Mucosa of stomach (tissue), 1 donor: ENCODE results near the gene NFAM1.

Experiments
- H3K27me3 ChIP-seq: one replicate; pipeline ENCODE4 v1.7.0; 2013; ENCODE audit warnings: mild to moderate bottlenecking, low read length; ENCODE audit not compliant: control insufficient read depth, insufficient read depth
- H3K36me3 ChIP-seq: one replicate; pipeline ENCODE4 v1.7.0; 2013; ENCODE audit warnings: low read length; ENCODE audit not compliant: control insufficient read depth, insufficient read depth
- H3K4me1 ChIP-seq: one replicate; pipeline ENCODE4 v1.7.0; 2013; ENCODE audit warnings: mild to moderate bottlenecking, low read length; ENCODE audit not compliant: control insufficient read depth, insufficient read depth
- H3K4me3 ChIP-seq: one replicate; pipeline ENCODE4 v1.7.0; 2013; ENCODE audit warnings: low read length
- H3K9ac ChIP-seq: one replicate; pipeline ENCODE4 v1.7.0; 2013; ENCODE audit warnings: mild to moderate bottlenecking, low read length, moderate library complexity
- H3K9me3 ChIP-seq: one replicate; pipeline ENCODE4 v1.7.0; 2013; ENCODE audit warnings: mild to moderate bottlenecking, low read length, moderate library complexity; ENCODE audit not compliant: control insufficient read depth
- donor health status: Pancreatic carcinoma.

Gene NFAM1

GRCh38 chr22:42357634-42358296 lies 74.4 kb downstream of the NFAM1 start:
- Histone ChIP-seq H3K27me3 (peaks cover 6% of the 10 kb centered on the region), H3K36me3 (no peaks in the 10 kb centered on the region), H3K4me1 (peaks cover 11% of the 10 kb centered on the region), H3K4me3 (no peak overlapping the region), H3K9ac (no peak overlapping the region), H3K9me3 (no peaks in the 10 kb centered on the region)

DNA sequence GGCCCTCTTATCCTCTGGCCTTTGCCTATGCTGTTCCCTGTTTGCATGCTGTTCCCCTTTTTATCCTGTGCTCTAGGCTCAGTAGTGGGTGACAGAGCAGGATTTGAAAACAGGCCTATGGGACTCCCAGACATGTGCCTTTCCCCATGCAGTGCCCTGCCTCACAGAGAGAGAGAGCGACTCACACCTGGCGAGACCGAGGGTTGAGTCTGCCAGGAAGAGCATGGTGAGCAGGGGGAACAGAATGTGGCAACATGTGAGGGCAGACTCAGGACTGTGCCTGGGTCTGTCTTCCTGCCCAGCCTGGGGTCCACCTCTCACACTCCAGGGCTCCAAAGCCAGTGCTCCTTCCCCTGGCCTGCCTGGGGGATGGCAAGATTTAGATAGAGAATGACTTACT lies 75.0 kb downstream of the NFAM1 start:
- no peaks in the 10 kb centered on the region for H3K9me3 ChIP-seq
- H3K9ac ChIP-seq: no peak overlapping the region
- peaks cover 11% of the 10 kb centered on the region for H3K4me1 ChIP-seq
- peaks cover 5% of the 10 kb centered on the region for H3K27me3 ChIP-seq
- no peak overlapping the region for H3K4me3 ChIP-seq
- no peaks in the 10 kb centered on the region for H3K36me3 ChIP-seq

DNA sequence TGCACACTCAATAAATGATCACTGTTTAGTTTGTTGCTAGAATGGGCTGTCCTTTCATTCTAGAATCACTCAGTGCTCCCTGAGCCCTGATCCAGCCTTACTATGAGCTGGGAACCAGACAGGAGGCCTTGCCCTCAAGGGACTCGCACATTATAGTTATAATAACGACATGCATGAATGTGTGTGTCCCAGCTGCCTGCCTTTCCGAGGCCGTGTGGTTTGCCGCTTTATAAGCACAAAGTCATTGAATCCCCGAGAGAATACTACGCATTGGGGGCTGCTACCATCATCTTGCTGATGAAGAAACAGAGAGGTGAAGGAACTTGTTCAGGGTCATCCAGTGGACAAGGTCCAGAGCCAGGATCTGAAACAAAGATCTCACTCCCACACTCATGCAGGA lies 75.7 kb downstream of the NFAM1 start:
- H3K9me3 ChIP-seq: no peaks in the 10 kb centered on the region
- H3K4me1 ChIP-seq: peaks cover 11% of the 10 kb centered on the region
- no peak overlapping the region for H3K9ac ChIP-seq
- no peaks in the 10 kb centered on the region for H3K27me3 ChIP-seq
- no peak overlapping the region for H3K4me3 ChIP-seq
- no peaks in the 10 kb centered on the region for H3K36me3 ChIP-seq

- H3K9ac ChIP-seq: no peak overlapping the region
- no peaks in the 10 kb centered on the region for H3K9me3 ChIP-seq
- H3K4me3 ChIP-seq: no peak overlapping the region
These were observed 78.1 kb downstream of the NFAM1 start for GRCh38 chr22:42353883-42354727.

DNA sequence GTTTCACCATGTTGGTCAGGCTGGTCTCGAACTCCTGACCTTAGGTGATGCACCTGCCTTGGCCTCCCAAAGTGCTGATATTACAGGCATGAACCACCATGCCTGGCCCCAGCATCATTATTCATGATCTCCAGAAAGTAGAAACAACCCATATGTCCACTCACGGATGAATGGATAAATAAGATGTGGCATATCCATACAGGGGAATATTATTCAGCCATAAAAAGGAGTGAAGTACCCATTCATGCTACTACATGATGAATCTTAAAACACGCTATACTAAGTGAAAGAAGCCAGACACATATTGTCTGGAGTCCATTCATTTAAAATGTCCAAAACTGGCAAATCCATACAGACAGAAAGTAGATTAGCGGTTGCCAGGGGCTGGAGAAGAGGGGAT lies 81.8 kb downstream of the NFAM1 start:
- H3K4me3 ChIP-seq: no peak overlapping the region
- no peaks in the 10 kb centered on the region for H3K27me3 ChIP-seq

More at GRCh38 chr22:42353883-42354727, 78.1 kb downstream of the NFAM1 start:
- Histone ChIP-seq H3K27me3 (no peaks in the 10 kb centered on the region), H3K4me1 (peaks cover 6% of the 10 kb centered on the region), H3K36me3 (no peaks in the 10 kb centered on the region)

GRCh38 chr22:42347281-42347824 lies 84.8 kb downstream of the NFAM1 start:
- no peak overlapping the region for H3K4me3 ChIP-seq
- peaks cover 7% of the 10 kb centered on the region for H3K27me3 ChIP-seq
- no peak overlapping the region for H3K9ac ChIP-seq
- H3K9me3 ChIP-seq: no peaks in the 10 kb centered on the region
- H3K4me1 ChIP-seq: peaks cover 8% of the 10 kb centered on the region
- no peaks in the 10 kb centered on the region for H3K36me3 ChIP-seq

More for the DNA sequence above, 81.8 kb downstream of the NFAM1 start:
- Histone ChIP-seq H3K4me1 (no peaks in the 10 kb centered on the region), H3K36me3 (no peaks in the 10 kb centered on the region), H3K9me3 (no peaks in the 10 kb centered on the region), H3K9ac (no peak overlapping the region)

DNA sequence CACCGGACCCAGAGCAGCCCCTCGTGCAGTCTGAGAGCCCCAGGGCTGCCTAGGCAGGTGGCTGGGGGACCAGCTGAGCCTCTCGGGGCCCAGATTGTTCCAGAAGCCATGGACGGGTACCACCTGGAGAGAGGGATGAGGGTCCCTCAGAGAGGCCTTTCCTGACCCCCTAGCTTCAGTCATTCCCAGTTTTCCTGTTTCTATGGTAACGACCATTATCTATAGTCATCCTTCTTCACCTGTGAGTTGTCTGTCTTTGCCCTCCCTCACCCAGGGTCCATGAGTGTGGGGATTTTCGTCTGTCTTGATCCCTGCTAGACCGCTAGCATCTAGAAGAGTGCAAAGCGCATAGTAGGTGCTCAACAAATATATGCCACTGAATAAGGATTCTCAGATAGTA lies 85.5 kb downstream of the NFAM1 start:
- Histone ChIP-seq H3K4me1 (peaks cover 9% of the 10 kb centered on the region), H3K27me3 (peaks cover 9% of the 10 kb centered on the region), H3K4me3 (no peak overlapping the region), H3K9ac (no peak overlapping the region), H3K36me3 (no peaks in the 10 kb centered on the region), H3K9me3 (no peaks in the 10 kb centered on the region)

DNA sequence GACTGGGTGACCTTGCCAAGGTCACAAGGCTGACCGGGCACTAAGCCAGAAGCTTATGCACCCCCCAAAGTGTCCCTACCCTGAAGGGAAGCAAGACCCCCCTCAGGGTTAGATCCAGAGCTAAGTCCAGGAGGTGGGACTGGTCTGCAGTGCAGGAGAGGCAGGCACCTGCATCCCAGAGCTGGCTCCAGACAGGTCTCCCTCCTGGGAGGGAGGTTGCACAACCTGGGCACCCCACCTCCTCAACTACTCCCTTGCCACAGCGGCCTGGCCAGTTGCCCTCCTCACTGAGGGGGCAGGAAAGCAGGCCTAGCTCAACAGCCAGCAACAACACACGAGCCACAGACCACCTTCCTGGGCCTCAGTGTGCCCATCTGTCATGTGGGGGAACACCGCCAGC lies 86.7 kb downstream of the NFAM1 start:
- Histone ChIP-seq H3K27me3 (peaks cover 9% of the 10 kb centered on the region), H3K4me1 (peaks cover 9% of the 10 kb centered on the region), H3K9me3 (no peaks in the 10 kb centered on the region), H3K36me3 (no peaks in the 10 kb centered on the region), H3K4me3 (no peak overlapping the region), H3K9ac (no peak overlapping the region)

DNA sequence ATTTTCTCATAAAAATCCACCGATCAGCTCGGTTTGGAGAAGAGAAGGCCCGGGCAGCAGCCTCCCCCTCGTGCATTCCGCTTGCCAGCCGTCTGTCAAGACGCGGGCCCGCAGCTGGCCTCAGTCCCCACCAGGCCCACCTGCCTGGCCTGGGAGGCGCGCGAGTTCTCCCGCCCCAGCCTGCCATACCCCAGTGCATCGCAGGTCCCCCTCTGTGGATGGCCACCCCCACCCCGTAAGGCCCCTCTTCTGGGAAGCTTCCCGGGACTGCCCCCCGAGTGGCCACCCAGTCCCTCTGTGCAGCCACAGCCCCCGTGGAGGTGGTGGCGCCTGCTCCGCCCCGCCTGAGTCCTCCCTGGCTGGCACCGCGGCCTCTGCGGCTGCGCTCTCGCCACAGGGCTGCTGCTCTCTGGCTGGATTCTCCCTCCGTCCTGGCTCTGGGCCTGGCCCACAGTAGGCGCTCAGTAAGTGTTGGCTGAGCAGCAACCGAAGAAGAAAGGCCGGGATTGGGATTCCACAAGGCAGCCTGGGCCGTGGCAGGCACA lies 87.8 kb downstream of the NFAM1 start:
- Histone ChIP-seq H3K9ac (no peak overlapping the region), H3K4me1 (peaks cover 9% of the 10 kb centered on the region), H3K9me3 (no peaks in the 10 kb centered on the region), H3K36me3 (no peaks in the 10 kb centered on the region), H3K27me3 (peaks cover 9% of the 10 kb centered on the region), H3K4me3 (no peak overlapping the region)

DNA sequence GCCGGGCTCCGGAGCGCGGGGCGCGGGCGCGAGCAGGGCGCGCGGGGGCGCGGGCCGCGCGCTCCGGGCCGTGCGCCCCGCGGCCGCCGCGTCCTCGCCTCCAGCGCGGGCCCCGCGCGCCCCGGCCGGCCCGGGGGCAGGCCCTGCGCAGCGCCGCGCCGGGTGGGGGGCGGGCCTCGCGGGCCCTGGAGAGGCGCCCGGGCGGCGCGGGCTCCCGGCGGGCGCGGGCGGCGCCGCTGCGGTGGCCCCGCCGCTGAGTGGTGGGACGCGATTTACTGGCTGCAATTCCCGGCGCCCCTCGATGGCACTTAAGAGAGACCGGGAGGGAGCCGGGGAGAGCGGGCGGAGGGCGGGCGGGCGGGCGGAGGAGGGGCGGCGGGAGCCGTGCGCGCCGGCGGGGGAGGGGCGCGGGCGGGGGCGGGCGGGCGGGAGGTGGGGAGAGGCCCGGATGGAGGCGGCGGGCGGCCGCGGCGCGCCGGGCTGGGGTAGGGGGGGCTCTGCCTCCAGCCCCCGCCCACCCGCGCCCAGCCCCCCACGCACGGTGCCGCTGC lies 88.6 kb downstream of the NFAM1 start:
- Histone ChIP-seq H3K4me3 (no peak overlapping the region), H3K27me3 (peaks cover 9% of the 10 kb centered on the region), H3K4me1 (peaks cover 9% of the 10 kb centered on the region)

GRCh38 chr22:42343121-42343454 lies 89.1 kb downstream of the NFAM1 start:
- H3K9ac ChIP-seq: peak overlapping the region; percentile 12
- no peak overlapping the region for H3K4me3 ChIP-seq
- H3K27me3 ChIP-seq: peaks cover 9% of the 10 kb centered on the region

More for the DNA sequence above, 88.6 kb downstream of the NFAM1 start:
- Histone ChIP-seq H3K9ac (no peak overlapping the region), H3K9me3 (no peaks in the 10 kb centered on the region), H3K36me3 (no peaks in the 10 kb centered on the region)

More at GRCh38 chr22:42343121-42343454, 89.1 kb downstream of the NFAM1 start:
- Histone ChIP-seq H3K4me1 (peaks cover 9% of the 10 kb centered on the region), H3K9me3 (no peaks in the 10 kb centered on the region), H3K36me3 (no peaks in the 10 kb centered on the region)
